Lower leg skin (tissue), 4 donors: ENCODE data around the gene SSTR1. TPM values are rescaled to one million over a fixed set of nuclear protein-coding genes. Genes with fewer than 3 reads are reported as not detected.

Source experiments
- DNase-seq, 2 donors: peaks; one replicate each; pipeline ENCODE4 v3.0.0-alpha.2; 2019; ENCODE audit warnings: low spot score in 2 of 2
- H3K4me3 ChIP-seq: fragments of 200-600 bp; sonication (generic); 2 replicates; pipeline ENCODE4 v1.5.1; 2017; ENCODE audit warnings: mild to moderate bottlenecking, low read depth; ENCODE audit not compliant: poor library complexity, severe bottlenecking
- POLR2A ChIP-seq, 2 donors: fragments of 450-650 bp; IDR thresholded peaks; one replicate each; pipeline ENCODE4 v1.6.1; 2016 to 2017; ENCODE audit warnings: antibody characterized with exemption in 2 of 2, mild to moderate bottlenecking in 1 of 2, moderate library complexity in 1 of 2
- WGBS, 2 donors: methylation state at CpG; one replicate each; pipeline ENCODE4 v1.1.5; 2018; 5-methylcytosine and 5-hydroxymethylcytosine counted together
- intact Hi-C: fragments of 100-400 bp; cut with DNase I; formaldehyde crosslinking; loops from one replicate; pipeline ENCODE4 v1.15.0; 2023; ENCODE audit warnings: low total_unique reads
- total RNA-seq, 4 donors: library from RNA; depleted of rRNA; stranded (reverse); fragments of >200 nt; gene quantifications; one replicate each; pipeline ENCODE4 v1.1.0, GENCODE V29; 2016
- TF ChIP-seq, protein P1 (sequence below), 3 donors: fragments of 450-650 bp; IDR thresholded peaks; one replicate each; pipeline ENCODE4 v1.5.1; 2016; ENCODE audit warnings: antibody characterized with exemption in 3 of 3, mild to moderate bottlenecking in 3 of 3, moderate library complexity in 2 of 3

SSTR1 gene
- total RNA-seq, 4 donors from 2014 or later = 0.07 to 1.2 (median 0.49) TPM

- no peak overlapping the region for H3K4me3 ChIP-seq
- TF ChIP-seq, protein P1, sequence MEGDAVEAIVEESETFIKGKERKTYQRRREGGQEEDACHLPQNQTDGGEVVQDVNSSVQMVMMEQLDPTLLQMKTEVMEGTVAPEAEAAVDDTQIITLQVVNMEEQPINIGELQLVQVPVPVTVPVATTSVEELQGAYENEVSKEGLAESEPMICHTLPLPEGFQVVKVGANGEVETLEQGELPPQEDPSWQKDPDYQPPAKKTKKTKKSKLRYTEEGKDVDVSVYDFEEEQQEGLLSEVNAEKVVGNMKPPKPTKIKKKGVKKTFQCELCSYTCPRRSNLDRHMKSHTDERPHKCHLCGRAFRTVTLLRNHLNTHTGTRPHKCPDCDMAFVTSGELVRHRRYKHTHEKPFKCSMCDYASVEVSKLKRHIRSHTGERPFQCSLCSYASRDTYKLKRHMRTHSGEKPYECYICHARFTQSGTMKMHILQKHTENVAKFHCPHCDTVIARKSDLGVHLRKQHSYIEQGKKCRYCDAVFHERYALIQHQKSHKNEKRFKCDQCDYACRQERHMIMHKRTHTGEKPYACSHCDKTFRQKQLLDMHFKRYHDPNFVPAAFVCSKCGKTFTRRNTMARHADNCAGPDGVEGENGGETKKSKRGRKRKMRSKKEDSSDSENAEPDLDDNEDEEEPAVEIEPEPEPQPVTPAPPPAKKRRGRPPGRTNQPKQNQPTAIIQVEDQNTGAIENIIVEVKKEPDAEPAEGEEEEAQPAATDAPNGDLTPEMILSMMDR (IDR thresholded peaks at IDR 0.05) = no peak
- no peak for TF ChIP-seq POLR2A (IDR thresholded peaks at IDR 0.05)
- 87 to 91% methylated on average over 2 of the region's 2 CpGs for WGBS, 2 donors
- DNase-seq = no peak
- intact Hi-C loops = no loop called here
Measured at GRCh38 chr14:38175658-38176057, 32.0 kb upstream of the SSTR1 start.

DNA sequence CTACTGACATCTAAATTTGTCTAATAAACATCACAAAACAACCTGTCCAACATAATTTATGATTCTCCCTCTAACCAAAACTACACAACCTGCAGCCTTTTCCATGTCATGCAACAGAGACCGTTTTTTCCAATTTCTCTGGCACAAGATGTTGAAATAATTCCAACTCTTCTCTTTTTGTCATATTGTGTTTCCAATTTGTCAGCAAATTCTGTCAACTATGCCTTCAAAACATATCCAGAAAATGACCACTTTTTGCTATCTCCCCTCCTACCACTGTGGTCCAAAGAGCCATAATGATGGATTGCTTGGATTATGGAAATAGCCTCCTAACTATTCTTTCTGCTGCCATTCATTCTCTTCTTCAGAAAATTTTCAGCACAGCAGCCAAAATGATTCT is 31.3 kb upstream of the SSTR1 start:
- DNase-seq = no peak
- TF ChIP-seq, protein P1 (IDR thresholded peaks at IDR 0.05) = no peak
- TF ChIP-seq POLR2A (IDR thresholded peaks at IDR 0.05) = no peak
- intact Hi-C loops = no loop called here
- no peak overlapping the region for H3K4me3 ChIP-seq
- whole genome bisulfite sequencing, 2 donors = 29 to 60% methylated on average over 1 of the region's 1 CpG

- DNase-seq = no peak
- no peak overlapping the region for H3K4me3 ChIP-seq
- TF ChIP-seq, protein P1 (IDR thresholded peaks at IDR 0.05) = no peak
- no peak for TF ChIP-seq POLR2A (IDR thresholded peaks at IDR 0.05)
- intact Hi-C loops = no loop called here
Measured at GRCh38 chr14:38184132-38184531, 23.6 kb upstream of the SSTR1 start.

GRCh38 chr14:38185671-38186070 is 22.0 kb upstream of the SSTR1 start:
- TF ChIP-seq, protein P1 (IDR thresholded peaks at IDR 0.05) = no peak
- no peak for TF ChIP-seq POLR2A (IDR thresholded peaks at IDR 0.05)
- 81 to 84% methylated on average over 1 of the region's 1 CpG for WGBS, 2 donors
- no peak overlapping the region for H3K4me3 ChIP-seq
- intact Hi-C loops = no loop called here
- DNase-seq = no peak

- intact Hi-C loops = no loop called here
- H3K4me3 ChIP-seq = no peak overlapping the region
- TF ChIP-seq, protein P1 (IDR thresholded peaks at IDR 0.05) = no peak
- no peak for TF ChIP-seq POLR2A (IDR thresholded peaks at IDR 0.05)
- DNase-seq = no peak
- 71 to 79% methylated on average over 1 of the region's 1 CpG for WGBS, 2 donors
Measured at GRCh38 chr14:38186216-38186615, 21.5 kb upstream of the SSTR1 start.

DNA sequence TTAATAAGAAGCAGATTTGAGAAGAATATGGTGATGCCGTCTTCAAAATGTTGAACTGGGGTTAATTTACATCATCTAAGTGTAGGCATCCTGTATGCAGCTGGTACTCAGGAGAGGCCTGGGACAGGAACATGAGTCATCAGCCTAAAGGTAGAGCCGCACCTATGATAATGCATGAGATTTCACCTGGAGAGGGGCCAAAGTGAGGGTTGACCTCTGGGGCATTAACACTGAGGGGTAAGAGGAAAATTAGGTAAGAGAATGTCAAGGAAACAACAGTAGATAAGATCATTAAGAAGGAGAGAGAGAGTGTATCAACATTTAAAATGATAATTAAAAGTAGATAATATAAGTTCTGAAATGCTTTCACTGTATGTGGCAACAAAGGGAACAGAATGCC is 20.2 kb upstream of the SSTR1 start:
- WGBS, 2 donors = 47 to 49% methylated on average over 2 of the region's 2 CpGs
- DNase-seq = peak in 1 of 2 donors; percentile 28

More for the DNA sequence above, 20.2 kb upstream of the SSTR1 start:
- intact Hi-C loops = no loop called here
- TF ChIP-seq POLR2A (IDR thresholded peaks at IDR 0.05) = no peak
- TF ChIP-seq, protein P1 (IDR thresholded peaks at IDR 0.05) = no peak
- H3K4me3 ChIP-seq = no peak overlapping the region
